ENCODE measurements around the gene RPL36A. TPM values are rescaled to one million over a fixed set of nuclear protein-coding genes. Genes with fewer than 3 reads are reported as not detected.

Gene RPL36A
- total and polyA plus RNA-seq, 10 donors: 151 to 7,329 (median 2,765) TPM

- 41 to 56% (median 55%) methylated on average over 6 of the region's 6 CpGs for WGBS, 5 donors
- no peak for TF ChIP-seq POLR2A (IDR thresholded peaks at IDR 0.05)
- TF ChIP-seq POLR2AphosphoS5 (IDR thresholded peaks at IDR 0.05): no peak
- TF ChIP-seq CTCF (IDR thresholded peaks at IDR 0.05 in 8 of 11, conservative IDR thresholded peaks at IDR 0.05 in 3 of 11): no peak
- H3K4me3 ChIP-seq: peak overlapping the region; percentile 34 to 75 (median 48)
- DNase-seq: no peak
- intact Hi-C loops (cut with DNase I; ENCODE audit: low total_unique reads): no loop called here
- H3K4me1 ChIP-seq: peaks cover 0 to 47% (median 19%) of the 10 kb centered on the region in 6 donors
- no peaks in the 10 kb centered on the region for H3K27me3 ChIP-seq (replicated peaks in 1 of 7)
- H3K27ac ChIP-seq: peak overlapping the region in 7 of 8 donors; percentile 54 to 84 (median 79)
- H3K36me3 ChIP-seq: peaks cover 0 to 39% (median 3%) of the 10 kb centered on the region in 6 donors
- no peaks in the 10 kb centered on the region for H3K9me3 ChIP-seq
Observed at GRCh38 chrX:101391831-101392230, 1.0 kb downstream of the RPL36A start.

DNA sequence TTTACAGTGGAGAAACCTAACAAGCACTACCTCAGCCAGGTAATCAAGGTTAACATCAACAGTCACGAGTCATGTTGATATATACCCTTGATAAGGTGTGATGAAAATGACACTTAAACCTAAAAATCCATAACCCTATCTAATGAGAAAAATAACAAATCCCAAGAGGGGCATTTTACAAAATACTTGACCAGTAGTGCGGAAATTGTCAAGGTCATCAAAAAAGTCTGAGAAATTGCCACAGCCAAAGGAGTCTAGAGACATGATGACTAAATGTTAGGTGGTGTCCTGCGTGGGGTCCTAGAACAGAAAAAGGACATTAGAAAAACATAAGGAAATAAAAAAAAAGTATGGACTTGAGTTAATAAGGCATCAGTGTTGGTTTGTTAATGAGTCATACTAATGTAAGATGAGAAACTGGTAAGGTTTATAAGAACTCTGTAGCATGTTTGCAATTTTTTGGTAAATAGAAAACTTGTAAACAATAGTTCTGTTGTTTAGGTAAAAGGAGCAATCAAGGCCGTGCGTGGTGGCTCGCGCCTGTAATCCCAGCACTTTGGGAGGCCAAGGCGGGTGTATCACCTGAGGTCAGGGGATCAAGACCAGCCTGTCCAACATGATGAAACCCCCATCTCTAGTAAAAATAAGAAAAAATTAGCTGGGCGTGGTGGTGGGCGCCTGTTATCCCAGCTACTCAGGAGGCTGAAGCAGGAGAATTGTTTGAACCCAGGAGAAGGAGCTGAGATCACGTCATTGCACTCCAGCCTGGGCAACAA, 2.9 kb downstream of the RPL36A start:
- no peaks in the 10 kb centered on the region for H3K9me3 ChIP-seq
- H3K4me3 ChIP-seq: no peak overlapping the region
- intact Hi-C loops (cut with DNase I; ENCODE audit: low total_unique reads): no loop called here
- TF ChIP-seq POLR2A (IDR thresholded peaks at IDR 0.05) (no peak), CTCF (IDR thresholded peaks at IDR 0.05 in 8 of 11, conservative IDR thresholded peaks at IDR 0.05 in 3 of 11) (no peak)
- peaks cover 0 to 57% (median 3%) of the 10 kb centered on the region in 6 donors for H3K36me3 ChIP-seq
- H3K27me3 ChIP-seq (replicated peaks in 1 of 7): no peaks in the 10 kb centered on the region
- H3K27ac ChIP-seq: no peak overlapping the region
- DNase-seq: no peak
- H3K4me1 ChIP-seq: peaks cover 0 to 46% (median 19%) of the 10 kb centered on the region in 6 donors
- 81 to 90% (median 83%) methylated on average over 11 of the region's 11 CpGs for WGBS, 5 donors

DNA sequence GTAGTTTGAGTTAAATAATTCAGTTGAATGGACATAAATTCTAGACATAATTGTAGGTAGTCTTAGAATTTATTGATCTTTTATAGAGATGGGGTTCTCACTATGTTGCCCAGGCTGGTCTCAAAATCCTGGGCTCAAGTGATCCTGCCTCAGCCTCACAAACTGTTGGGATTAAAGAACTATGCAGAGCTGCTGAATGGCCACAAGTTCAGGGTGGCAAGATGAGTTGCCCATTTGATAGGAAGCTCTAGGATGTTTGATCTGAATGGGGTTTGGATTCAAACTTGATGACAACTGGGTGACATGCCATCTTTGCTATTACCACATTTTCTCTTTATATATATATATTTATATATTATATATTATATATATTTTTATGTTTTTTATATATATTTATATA, 3.6 kb downstream of the RPL36A start:
- no peak for DNase-seq
- TF ChIP-seq POLR2AphosphoS5 (IDR thresholded peaks at IDR 0.05): no peak
- TF ChIP-seq CTCF (IDR thresholded peaks at IDR 0.05 in 8 of 11, conservative IDR thresholded peaks at IDR 0.05 in 3 of 11): no peak
- TF ChIP-seq POLR2A (IDR thresholded peaks at IDR 0.05): no peak
- Histone ChIP-seq H3K4me1 (peaks cover 0 to 46% (median 19%) of the 10 kb centered on the region in 6 donors), H3K27ac (no peak overlapping the region), H3K27me3 (replicated peaks in 1 of 7) (no peaks in the 10 kb centered on the region), H3K36me3 (peaks cover 0 to 61% (median 3%) of the 10 kb centered on the region in 6 donors), H3K4me3 (no peak overlapping the region), H3K9me3 (no peaks in the 10 kb centered on the region)
- intact Hi-C loops (cut with DNase I; ENCODE audit: low total_unique reads): no loop called here

DNA sequence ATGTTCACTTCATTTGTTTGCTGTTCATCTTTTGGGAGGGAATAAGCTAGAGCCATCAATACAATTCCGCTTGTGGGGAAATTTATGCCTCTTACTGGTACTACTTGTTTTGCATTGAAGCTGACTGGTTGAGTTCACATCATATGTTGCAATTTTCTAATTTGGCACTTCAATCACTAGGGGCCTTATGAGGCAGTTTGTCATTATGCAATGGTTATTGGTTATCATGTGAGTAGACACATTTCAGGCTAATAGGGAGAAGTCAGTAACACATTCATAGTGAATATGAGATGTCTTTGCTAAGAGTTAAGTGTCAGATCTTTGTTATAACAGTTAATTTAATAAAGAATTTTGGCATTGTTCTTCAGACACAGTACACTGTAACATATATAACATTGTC, 5.0 kb downstream of the RPL36A start:
- Histone ChIP-seq H3K9me3 (no peaks in the 10 kb centered on the region), H3K4me1 (peaks cover 0 to 37% (median 19%) of the 10 kb centered on the region in 6 donors), H3K4me3 (no peak overlapping the region), H3K27me3 (replicated peaks in 1 of 7) (no peaks in the 10 kb centered on the region), H3K27ac (no peak overlapping the region), H3K36me3 (peaks cover 0 to 75% (median 3%) of the 10 kb centered on the region in 6 donors)
- WGBS, 5 donors: 45 to 90% (median 80%) methylated on average over 1 of the region's 1 CpG
- TF ChIP-seq POLR2AphosphoS5 (IDR thresholded peaks at IDR 0.05) (no peak), POLR2A (IDR thresholded peaks at IDR 0.05) (no peak), CTCF (IDR thresholded peaks at IDR 0.05 in 8 of 11, conservative IDR thresholded peaks at IDR 0.05 in 3 of 11) (no peak)
- no peak for DNase-seq
- intact Hi-C loops (cut with DNase I; ENCODE audit: low total_unique reads): no loop called here
